ENCODE measurements around the gene TECPR2. TPM values are rescaled to one million over a fixed set of nuclear protein-coding genes. Genes with fewer than 3 reads are reported as not detected.
A peak's percentile ranks its signal among the peaks of the same experiment; 100 is the strongest.
"Not testable (repeated sequence)": the region's sequence is repeated elsewhere in the genome, so short reads cannot be mapped to it uniquely, and the experiment has no call there.

Gene TECPR2
- polyA plus RNA-seq, 12 donors = 9.3 to 15.4 (median 13.3) TPM; not detected in 1

- no peak for DNase-seq
Measured at GRCh38 chr14:102528431-102529170, 165.9 kb downstream of the TECPR2 start.

GRCh38 chr14:102530828-102531478 lies 168.2 kb downstream of the TECPR2 start:
- no peak for DNase-seq

DNA sequence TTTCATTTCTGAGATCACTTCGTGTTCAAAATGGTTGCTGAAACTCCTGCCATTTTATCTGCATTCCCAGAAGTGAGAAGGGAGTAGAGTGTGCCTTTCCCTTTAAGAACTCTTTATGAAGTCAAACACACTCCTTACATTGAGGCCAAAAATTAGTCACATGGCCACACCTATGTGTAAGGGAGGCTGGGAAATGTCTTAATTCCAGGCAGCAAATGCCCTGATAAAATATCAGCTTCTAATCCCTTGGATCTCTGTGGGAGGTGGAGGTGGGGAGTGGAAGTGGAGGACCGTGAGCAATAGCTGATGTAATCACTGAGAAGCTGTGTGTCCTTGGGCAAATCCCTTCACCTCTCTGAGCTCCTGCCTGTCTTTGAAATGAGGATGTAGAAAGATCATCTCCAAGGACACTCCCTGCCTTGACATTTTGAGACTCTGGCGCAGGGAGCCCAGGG lies 169.5 kb downstream of the TECPR2 start:
- no peak for DNase-seq

DNA sequence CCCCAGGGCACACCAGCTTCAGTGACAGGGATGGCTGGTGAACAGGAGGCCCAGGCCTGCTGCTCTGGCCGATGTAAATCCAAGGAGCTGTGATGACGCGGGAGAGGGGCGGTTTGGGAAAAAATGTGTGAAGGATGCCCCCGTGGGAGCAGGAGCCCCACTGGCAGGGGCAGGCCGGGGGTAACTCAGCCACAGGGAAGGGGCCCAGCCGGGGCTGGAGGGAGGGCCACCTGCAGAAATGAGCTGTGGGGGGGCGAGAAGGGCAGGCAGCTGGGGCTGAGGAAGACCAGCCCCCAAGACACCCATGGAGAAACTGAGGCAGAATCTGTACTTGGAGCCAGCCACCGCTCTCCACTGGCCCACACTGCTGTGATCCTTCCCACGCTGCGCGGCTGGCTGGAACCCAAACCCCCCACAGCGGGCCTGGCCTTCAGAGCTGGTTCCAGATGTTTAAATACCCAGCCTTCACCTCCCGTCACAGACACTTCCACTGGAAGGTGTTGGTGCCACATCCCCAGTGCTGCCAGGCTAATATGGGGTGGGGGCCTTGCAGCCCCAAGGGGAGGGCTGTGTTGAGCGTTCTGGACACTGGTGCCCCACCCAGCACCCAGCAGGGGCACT lies 175.3 kb downstream of the TECPR2 start:
- DNase-seq = no peak

GRCh38 chr14:102538602-102539543 lies 176.1 kb downstream of the TECPR2 start:
- no peak for DNase-seq

DNA sequence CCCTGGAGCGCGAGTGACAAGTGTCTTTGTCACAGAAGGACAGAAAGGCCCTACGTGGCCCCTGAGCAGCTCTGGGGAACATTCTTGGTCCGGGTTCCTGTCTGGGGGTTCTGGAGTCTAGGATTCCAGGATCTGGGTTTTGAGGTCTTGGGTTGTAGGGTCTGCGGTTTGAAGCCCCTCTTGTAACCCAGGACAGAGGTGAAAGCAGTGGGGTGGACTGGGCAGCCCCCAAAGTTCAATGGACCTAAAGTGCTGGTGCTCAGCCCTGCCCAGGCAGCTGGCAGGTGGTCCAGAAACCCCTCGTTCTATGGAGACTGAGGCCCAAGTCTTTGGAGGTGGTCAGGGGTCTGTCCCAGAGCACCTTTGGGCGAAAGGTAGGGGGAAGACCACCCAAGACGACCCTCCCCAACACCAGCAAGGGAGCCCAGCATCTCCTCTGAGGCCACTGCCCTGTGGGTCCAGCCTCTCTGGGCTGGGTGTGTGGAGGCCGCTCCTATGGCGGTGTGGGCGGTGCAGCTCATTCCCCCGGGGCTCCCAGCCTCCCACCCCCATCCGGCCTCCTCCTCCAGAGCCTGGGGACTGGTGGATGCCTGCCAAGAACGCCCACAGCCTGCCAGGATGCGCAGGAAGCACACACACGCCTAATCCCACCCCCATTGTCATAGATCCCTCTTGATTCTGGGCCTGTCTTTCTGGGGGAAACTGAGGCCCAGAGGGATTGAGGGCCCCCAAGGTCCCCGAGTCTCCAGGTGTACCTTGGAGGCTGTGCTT lies 177.0 kb downstream of the TECPR2 start:
- DNase-seq = peak; percentile 76

GRCh38 chr14:102540315-102541028 lies 177.7 kb downstream of the TECPR2 start:
- peak; percentile 81 for DNase-seq

- not testable (repeated sequence) for DNase-seq
Measured at GRCh38 chr14:102541029-102541491, 178.3 kb downstream of the TECPR2 start.

DNA sequence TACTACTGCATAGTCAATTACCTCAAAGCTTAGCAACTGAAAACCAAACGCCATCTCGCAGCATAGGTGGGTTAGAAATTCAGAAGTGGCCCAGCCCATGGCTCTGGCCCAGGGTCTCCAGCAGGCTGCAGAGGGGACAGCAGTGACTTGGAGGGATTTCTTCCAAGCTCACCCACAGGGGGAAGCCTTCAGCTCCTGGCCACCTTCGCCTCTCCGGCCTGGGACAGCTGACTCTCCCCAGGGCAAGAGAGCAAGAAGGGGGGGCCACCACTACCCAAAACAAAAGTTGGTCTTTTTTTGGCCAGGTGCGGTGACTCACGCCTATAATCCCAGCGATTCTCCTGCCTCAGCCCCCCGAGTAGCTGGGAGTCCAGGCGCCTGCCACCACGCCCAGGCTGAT lies 179.0 kb downstream of the TECPR2 start:
- no peak for DNase-seq

DNA sequence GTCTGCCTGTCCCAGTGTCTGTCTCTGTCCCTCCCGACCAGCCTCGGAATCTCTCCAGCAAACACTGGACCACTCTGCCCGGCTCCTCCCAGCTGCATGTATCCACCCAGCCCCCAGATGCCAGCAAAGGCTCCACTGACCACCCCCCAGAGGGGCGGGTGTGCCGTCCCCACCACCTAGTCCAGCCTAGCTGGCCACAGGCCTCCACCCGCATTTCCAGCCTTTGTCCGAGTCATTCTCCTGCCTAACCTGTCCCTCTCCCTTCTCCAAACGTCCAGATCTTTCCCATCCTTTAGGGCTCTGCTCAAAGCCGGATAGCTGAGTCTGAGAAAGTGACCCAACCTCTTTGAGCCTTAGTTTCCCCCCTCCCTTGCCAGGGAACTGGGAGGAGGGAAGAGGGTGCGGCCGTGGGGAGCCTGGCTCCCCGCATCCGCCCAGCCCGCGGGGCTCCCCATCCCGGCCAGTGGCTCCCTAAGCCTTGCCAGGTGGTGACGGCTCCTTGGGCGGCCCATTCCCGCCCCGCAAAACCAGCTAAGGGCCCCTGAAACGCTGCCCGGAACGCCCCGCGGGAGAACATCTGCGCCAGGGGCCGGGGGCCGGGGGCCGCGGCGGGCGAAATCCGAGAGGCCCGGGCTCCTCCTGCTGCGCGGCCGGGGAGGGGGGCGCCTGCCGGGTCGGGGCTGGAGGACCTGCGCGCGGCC lies 181.5 kb downstream of the TECPR2 start:
- DNase-seq = peak; percentile 73

GRCh38 chr14:102544747-102545460 lies 182.2 kb downstream of the TECPR2 start:
- no peak for DNase-seq

- peak; percentile 49 for DNase-seq
Measured at GRCh38 chr14:102545461-102546265, 182.9 kb downstream of the TECPR2 start.

- DNase-seq = no peak
Measured at GRCh38 chr14:102548616-102549240, 186.0 kb downstream of the TECPR2 start.

DNA sequence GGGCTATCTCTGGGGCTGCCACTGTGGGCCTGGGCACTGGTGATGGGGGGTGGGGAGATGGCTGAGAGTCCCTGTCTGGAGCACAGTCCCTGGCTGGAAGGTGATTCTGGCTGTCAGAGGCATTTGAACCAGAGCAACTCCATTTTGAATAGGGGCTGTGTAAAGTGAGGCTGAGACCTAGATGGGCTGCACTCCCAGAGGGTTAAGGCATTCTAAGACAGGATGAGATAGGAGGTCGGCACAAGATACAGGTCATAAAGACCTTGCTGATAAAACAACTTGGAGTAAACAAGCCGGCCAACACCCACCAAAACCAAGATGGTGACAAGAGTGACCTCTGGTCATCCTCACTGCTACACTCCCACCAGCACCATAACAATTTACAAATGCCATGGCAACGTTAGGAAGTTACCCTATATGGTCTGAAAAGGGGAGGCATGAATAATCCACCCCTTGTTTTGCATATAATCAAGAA lies 188.2 kb downstream of the TECPR2 start:
- DNase-seq = not testable (repeated sequence)
